ENCODE data around the gene IL11RA.

- TF ChIP-seq MAX (IDR thresholded peaks at IDR 0.05; ENCODE audit: low read depth, low read length) (no peak), CTCF (IDR thresholded peaks at IDR 0.05; ENCODE audit: low read depth, low read length) (no peak)
Measured at GRCh38 chr9:34647651-34648050, 4.3 kb upstream of the IL11RA start.
